ELF-1 (cell line): Measurements from ENCODE around the gene TSPAN18.
A peak's percentile ranks its signal among the peaks of the same experiment; 100 is the strongest.

ENCODE experiments used
- DNase-seq: peaks from one replicate; pipeline ENCODE4 v3.0.0-alpha.2; 2016; ENCODE audit warnings: low read depth, low spot score

Gene TSPAN18

DNA sequence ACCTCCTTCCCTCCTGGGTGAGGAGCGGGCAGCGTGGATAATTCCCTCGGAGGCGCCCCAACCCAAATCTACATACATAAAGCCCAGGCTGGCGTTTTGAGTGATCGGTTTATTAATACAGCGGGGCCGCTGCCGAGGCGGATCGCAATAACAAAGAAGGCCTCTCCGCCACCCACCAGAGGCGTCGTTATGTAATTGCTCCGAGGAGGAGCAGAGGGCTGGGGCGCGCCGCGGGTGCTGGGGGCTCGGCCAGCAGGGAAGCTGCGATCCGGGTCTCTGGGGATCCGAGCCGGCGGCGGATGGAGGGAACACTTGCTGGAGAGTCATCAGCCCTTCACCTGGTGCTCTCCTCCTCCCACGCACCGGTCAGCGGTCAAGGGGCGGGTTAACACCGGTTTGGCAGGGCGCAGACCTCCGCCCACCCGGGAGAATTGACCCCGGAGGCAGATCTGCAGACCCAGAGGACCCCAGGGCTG, 230.3 kb downstream of the TSPAN18 start:
- no peak for DNase-seq

DNA sequence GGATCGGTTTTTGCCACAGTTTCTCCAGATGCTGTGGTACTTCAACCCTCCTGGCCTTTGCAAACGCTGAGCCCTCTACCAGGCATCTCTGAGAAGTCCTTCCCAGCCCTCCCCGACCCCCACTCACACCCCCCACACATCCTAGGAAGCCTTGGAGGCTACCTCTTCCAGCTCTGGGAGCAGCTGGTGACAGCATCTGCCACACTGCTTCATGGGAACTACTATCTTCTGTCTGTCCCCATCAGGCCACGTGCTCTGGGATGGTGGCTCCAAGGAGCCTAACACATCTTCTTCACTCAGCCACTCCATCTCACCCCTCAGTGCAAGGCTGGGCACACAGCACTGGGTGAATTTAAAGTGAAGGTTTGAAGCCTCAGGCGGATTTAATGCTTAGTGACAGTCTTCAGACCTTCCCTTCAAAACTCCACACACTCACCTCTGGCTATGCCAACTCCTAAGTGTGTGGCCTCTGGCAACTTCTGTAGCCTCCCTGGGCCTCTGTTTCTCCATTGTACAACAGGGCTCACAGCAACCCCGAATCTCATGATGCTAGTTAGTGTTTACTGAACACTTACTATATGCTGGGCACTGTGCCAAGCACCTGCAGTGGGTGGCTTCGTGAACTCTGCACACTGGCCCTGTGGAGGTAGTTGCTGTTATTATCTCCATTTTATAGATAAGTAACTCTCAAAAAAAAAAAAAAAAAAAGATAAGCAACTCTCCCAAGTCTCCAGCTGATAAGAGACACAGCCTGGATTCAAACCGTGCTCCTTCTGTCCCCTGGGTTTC, 231.2 kb downstream of the TSPAN18 start:
- DNase-seq = no peak

DNA sequence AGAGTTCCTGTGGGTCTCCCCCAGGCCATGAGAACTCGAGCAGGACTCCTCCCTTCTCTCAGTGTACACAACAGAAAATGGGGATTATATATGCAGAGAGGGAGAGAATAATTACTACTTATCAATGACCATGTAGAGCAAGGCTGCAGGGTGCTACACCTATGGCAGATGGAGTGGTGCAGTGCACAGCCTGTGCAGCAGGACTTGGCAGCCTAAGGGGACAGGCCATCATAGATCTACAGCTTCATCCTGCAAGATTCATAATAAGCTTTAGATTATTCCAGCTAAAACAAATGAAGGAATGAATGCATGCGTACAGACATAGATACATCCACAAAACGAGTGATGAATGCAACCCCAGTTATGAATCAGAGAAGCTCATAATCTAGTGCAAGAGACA, 232.3 kb downstream of the TSPAN18 start:
- no peak for DNase-seq

DNA sequence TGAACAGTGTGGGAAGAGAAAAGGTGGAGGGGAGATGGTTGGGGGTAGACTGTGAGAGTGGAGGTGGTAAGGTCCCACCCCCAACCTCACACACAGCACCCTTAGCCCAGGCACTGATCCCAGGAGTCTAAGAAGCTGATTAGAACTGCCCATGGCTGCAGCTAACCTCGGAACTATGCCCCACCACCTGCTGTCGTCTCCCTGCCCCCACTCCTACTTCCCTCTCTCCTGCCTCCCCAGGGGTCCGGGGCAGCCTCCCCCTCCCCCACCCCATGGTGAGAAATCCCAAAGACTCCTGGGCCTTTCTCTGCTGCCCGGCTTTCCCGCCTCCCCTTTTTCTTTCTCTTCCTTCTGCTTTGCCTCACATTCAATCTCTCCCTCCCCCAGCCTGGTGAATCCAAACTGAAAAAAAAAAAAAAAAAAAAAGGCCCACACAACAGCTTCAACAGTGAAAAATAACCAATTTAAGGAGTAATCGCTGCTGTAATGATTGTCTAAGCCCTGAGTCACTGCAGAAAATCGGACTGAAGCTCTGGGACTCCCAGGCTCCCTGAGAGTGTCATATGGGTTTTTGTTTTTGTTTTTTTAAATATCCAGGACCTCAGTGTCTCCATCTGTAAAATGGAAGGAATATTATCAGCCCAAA, 233.6 kb downstream of the TSPAN18 start:
- DNase-seq = no peak

DNA sequence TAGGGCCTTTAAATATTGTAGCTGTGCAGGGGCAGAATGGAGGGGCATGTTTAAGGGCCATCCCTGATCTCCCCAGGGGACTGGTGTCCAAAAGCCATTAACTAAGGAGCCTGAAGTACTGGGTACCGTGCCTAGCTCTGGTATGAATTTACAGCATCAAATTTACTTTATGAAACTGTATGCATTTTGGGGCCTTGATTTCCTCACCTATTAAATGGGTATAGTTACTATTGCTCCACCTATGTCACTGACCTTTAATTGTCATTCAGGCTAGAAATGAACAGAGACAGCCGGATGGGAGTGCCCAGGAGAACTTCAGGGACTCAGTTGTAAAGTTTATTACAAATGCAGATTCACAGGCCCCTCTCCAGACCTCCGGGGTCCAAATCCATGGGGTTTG, 235.7 kb downstream of the TSPAN18 start:
- DNase-seq = no peak

DNA sequence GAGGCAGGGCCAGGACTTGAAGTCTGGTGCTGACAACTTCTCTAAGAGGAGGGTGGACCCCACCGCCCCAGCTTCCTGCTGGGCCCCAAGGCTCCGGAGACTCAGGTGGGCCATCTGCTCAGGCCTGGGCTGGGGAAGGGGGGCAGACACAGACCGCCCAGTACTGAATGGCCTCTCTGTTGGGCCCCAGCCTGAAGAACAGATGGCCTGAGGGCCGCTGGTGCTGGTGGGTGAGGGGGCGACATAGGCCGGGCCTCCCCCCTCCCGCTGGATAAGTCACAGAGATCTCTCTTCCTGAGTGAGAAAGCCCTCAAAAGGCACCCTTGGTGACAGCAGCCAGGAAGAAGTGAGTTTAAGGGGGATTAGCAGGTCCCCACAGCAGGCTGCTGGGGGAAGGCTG, 236.4 kb downstream of the TSPAN18 start:
- no peak for DNase-seq

DNA sequence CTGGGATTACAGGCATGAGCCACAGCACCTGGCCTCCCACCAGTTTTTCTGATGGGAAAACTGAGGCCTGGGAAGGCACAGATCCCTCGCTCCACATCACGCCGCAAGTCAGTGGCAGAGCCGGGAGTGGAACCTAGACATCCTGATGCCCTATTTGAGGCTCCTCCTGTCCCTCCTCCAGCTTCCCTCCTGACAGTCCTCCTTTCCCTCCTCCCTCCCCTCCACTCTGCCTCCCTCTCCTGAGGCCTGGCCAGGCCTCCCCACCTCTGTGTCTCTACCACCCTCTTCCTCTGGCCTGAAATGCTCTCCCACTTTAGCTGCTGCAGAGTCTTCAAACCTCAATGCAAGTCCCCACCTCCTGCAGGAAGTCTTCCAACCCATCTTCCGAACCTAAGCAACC, 237.2 kb downstream of the TSPAN18 start:
- no peak for DNase-seq

DNA sequence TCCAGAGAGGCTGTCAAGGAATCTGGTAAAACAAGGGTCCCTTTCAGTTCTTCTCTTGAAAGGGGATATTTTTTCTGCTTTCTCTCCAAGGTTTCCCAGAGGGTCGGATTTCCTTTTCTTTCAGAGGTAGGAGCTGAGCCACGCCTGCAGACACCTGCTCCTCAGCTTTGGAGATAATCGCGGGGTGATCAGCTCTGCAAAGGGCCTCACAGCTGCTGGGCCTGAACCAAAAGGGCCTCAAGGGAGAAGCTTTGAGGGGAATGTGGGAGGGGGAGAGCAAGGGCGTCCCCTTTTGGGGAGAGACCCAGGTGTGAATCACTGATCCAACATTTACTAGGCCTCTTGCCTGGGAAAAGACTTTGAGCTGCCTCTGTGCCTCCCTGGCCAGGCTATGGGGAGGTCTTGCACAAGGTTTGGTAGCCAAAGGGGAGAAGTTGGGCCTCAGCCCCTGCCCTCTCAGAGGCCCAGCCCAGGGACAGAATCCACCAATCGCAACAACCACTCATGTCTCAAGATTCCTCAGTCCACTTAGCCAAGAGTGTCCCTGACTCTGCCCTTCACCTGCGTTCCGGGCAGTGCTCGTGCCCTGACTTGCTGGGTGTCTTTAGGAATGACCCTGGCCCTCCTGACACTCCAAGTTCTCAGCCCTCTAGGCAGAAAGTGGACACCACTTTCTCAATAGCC, 237.9 kb downstream of the TSPAN18 start:
- no peak for DNase-seq

DNA sequence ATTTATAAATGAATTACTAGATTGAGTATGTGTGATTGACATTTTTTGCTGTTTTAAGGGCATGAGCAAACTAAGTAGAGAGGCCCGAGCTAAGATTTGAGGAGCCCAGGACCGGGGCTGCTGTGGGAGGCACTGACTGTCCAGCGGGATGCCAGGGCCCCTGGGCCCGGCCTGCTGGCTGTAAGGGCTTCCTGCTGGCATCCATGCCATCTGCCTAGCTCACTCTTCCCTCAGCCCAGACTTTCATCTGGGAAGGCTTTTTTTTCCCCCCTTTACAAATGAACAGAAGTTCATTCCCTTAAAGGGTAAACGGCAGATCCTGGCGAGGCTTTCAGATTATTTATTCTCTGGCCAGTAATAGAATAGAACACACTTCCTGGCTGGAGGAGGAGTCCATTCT, 239.9 kb downstream of the TSPAN18 start:
- DNase-seq = no peak

DNA sequence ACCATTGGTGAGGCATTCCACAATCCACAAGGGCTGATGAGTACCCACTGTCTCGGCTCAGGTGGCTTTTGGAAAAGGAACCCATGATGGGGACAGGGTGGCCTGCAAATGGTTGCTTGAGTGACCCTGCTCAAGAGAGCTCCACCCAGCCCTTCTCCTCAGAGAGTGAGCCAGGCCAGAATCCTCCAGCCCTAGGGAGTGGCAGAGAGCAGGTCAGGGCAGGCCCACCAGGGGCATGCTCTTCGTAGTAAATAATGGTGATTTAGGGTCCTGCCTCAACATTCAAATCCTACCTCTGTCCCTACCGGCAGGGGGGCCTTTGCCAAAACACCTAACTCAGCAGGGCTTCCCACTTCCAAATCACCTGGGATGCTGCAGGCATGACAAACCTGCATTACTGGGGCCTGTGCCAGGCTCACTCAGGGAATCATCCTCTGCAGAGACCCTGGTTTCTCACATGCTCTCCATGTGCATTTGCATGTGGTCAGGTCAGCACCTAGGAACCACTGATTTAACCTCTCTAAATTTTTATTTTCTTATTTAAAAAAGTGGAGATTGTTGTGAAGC, 241.3 kb downstream of the TSPAN18 start:
- no peak for DNase-seq

DNA sequence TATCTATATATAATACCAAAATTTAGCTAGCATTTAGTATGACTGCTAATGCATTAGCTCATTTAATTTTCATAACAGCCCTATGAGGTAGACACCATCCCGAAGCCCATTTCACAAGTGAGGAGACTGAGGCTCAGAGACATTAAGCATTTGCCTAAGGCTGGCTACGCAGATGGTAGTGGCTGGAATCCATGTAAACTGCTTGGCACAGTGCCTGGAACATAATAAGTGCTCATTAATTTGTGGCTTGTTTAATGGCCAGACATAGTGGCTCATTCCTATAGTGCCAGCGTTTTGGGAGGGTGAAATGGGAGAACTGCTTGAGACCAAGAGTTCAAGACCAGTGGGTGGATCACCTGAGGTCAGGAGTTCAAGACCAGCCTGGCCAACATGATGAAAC, 241.7 kb downstream of the TSPAN18 start:
- DNase-seq = no peak

DNA sequence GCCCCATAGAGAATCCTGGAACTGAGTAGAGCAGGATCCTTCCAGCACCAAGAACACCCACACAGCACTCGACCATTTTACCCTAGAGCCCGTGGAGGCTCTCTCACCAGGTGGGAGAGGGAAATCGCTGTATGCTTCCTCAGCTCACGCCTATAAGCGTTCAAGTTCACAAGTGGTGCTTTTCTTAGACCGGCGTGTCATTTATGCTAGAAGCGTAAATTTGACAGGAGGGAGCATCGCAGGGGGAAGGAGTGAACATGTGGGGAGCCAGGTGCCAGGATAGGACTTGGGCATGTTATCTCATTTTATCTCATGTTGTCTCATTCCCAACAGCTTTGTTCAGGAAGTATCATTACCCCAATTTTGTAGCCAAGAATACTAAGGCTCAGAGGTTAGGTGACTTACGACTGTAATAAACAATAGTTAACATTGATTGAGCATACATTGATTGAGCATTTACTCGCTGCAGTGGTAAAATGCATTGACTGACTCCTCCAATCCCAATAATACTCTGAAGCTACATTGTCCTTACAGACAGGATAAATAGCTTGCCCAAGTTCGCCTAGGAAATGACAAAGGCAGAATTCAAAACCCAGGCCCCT, 243.0 kb downstream of the TSPAN18 start:
- DNase-seq = no peak

DNA sequence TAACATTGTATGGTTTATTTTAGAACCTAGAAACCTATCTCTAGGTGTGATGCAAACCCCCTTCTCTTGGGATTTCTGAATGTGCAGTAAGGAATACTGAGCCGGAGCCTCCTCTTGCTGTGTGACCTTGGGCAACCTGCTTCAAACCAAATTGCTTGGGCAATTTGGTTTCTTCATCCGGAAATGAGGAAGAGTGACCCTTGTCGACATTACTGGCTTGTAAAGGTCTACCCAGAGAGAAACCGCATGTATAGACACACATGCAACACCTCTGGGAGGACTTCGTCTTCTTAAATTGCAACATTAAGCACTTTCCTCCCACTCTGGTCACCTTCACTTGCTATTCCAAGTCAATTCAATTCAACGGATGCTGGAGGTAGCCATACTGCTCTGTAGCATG, 243.5 kb downstream of the TSPAN18 start:
- DNase-seq = no peak

DNA sequence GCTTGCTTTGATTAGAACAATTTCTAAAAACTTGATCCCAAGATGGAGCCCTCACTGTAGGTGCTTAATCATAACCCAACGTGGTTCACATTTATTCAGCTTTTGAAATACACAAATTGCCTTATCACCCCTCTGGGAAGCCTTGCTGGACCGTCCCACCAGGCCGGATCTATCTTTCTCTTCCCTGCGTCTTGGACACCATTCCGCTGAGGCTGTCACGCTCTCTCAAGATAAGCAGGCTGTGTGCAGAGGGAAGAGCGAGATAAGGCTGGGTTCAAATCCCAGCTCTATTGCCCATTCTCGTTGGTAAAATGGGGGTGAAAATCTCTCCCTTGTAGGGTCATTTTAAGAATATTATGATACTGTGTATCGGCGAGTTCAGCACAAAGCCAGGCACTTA, 244.4 kb downstream of the TSPAN18 start:
- DNase-seq = no peak

DNA sequence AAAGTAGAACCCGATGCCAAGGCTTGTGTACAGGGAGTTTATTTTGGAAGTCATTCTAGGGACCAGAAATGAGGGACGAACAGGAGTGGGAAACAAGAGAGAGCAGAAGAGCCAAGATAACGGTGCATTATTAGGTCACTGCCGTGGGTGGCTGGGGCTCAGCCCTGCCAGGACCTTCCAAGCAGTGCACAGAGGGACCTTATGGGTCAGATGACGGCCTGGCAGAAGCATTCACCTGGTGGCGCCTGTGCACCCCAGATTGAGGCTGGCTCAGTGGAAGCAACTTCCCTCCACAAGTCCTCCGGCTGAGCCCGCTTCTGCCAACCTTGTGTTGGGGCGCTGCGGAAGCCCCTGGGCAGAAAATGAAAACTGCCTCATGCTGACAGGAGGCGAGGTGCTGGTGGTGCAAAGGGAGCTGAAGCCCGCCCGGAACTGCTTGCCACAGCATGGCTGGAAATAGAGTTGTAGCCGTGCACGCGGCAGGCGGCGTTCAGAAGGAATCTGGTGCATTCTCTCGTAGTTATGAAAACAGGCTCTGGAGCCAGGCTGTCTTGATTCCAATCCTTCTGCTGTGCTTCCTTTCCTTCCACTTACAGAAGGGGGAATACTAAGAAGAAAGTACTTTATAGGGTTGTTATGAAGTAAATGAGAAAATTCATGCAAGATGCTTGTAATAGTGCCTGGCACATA, 246.1 kb downstream of the TSPAN18 start:
- DNase-seq = no peak

DNA sequence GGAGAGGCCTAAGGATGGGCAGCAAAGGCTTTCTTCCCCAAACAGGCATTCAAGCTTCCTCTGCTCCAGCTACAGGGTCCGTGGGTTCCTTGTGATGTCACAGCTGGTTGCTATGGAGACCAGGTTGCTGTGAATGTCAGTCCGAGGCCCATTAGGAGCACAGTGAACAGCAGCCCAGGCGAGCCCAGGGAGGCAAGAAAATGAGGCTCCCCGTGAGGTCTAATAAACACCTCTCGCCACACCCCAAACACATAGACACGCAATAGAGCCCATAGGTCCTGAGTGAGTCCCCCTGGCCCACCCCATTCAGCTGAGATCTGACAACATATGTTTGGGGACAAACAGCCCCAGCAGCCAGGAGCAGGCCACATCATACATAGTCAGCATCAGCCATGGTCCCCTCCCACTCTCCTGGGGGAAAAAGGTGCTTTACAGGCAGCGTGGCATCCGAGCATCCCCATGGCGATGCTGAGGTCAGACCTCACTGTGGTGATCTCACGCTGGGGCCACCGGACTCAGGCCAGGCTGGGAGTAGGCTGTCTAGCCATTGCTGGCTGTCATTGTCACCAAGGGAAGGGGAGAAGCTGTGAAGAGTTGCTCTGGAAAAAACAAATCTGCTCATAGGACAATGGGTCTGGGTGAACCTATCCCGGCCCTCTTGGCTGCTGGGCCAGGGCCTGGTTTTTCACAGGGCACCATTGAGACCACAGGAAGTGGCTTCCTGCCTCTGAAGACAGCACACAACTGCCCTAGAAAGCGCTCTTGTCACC, 247.1 kb downstream of the TSPAN18 start:
- no peak for DNase-seq

DNA sequence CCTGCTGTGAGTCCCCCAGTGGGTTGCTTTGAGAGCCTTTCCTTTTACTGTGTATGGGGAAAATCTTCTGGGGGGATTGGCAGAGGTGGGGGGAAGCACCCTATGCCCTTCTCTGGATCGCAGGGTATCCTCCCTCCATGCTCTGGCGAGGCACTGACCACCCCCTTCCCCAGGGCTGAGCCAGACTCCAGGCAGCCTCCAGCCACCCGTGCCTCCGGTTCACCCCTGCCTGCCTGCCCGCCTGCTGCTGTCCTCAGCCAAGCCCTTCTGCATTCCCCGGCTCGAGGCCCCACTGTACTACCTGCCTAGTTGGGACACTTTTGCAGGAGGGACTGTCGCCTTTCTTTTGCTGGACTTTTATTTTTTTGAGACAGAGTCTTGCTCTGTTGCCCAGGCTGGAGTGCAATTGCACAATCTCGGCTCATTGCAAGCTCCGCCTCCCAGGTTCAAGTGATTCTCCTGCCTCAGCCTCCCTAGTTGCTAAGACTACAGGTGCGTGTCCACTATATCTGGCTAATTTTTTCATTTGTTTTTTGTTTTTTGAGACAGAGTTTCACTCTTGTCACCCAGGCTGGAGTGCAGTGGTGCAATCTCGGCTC, 247.7 kb downstream of the TSPAN18 start:
- DNase-seq = no peak

DNA sequence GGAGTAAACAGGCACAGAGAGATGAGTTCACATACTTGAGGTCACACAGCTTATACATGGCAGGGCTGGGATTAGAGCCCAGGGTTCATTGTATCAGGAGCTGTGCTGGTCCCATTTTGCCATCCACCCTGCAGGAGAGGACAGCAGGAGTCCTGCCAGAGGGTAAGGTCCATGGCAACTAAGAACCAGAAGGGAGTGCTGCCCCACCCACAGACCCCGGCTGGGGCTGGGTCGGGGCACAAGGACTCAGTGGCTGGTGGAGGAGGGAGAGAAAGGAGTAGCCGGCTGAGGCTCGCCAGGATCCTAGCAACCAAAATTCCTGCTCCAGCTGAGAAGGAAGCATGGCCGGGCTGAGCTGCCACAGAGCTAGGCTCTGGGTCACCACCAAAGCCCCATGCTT, 249.8 kb downstream of the TSPAN18 start:
- DNase-seq = no peak

DNA sequence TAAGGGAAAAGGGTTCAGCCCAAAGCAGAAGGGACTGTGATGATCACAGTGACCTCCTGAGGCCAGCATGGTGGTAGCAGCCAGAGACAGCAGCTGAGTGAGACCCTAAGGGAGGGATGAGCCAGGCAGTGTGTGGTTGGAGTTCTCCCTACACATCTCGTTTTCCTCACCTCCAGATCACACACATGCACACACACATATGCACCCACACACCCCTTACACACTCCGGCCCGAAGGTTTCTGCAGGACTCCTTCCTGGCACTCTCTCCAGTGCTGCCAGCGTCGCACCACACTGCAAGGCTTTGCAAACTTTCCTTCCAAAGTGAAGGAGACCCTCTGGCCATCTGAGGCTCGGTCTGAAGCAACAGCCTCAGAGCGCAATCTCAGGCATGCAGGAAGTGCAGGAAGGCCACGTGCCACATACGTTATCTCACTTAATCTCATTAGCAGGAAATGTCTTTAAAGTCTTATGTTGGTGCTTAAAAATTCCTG, 250.8 kb downstream of the TSPAN18 start:
- peak; percentile 70 for DNase-seq
